Measurements from ENCODE around the gene ZSCAN25.

- no peak for TF ChIP-seq EP300 (IDR thresholded peaks at IDR 0.05)
- TF ChIP-seq CTCF (IDR thresholded peaks at IDR 0.05): no peak
Observed at GRCh38 chr7:99606531-99606930, 10.2 kb upstream of the ZSCAN25 start.
